GM12872 (cell line): Measurements from ENCODE around the gene SCD5.

Experiments used
- TF ChIP-seq, protein P1 (sequence below): IDR thresholded peaks from 3 replicates; pipeline ENCODE4 v1.5.1; 2011; ENCODE audit warnings: low read depth, mild to moderate bottlenecking, low read length, moderate library complexity; ENCODE audit not compliant: insufficient read depth

SCD5 gene

DNA sequence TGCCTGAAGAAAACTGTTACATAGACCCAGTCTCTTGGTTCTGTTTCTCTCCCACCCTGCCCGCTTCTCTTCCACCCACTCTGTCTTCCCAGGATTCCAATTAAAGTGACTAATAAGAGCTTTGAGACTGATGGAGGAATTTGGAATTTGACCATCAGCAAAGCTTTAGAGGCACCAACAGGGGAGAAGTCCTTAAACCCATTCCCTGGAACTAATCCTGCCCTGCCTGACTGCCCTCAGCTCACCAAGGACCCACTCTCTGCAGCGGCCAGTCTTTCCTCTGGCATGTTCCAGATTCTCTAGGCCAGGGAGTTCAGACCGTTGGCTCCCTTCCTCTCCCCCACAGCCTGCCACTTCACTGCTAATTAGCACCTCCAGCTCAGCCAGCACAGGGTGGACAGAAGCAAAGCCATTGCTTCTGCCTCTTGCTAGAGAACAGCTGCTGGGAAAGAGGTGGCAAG lies 23.9 kb downstream of the SCD5 start:
- TF ChIP-seq, protein P1, sequence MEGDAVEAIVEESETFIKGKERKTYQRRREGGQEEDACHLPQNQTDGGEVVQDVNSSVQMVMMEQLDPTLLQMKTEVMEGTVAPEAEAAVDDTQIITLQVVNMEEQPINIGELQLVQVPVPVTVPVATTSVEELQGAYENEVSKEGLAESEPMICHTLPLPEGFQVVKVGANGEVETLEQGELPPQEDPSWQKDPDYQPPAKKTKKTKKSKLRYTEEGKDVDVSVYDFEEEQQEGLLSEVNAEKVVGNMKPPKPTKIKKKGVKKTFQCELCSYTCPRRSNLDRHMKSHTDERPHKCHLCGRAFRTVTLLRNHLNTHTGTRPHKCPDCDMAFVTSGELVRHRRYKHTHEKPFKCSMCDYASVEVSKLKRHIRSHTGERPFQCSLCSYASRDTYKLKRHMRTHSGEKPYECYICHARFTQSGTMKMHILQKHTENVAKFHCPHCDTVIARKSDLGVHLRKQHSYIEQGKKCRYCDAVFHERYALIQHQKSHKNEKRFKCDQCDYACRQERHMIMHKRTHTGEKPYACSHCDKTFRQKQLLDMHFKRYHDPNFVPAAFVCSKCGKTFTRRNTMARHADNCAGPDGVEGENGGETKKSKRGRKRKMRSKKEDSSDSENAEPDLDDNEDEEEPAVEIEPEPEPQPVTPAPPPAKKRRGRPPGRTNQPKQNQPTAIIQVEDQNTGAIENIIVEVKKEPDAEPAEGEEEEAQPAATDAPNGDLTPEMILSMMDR, result no peak

DNA sequence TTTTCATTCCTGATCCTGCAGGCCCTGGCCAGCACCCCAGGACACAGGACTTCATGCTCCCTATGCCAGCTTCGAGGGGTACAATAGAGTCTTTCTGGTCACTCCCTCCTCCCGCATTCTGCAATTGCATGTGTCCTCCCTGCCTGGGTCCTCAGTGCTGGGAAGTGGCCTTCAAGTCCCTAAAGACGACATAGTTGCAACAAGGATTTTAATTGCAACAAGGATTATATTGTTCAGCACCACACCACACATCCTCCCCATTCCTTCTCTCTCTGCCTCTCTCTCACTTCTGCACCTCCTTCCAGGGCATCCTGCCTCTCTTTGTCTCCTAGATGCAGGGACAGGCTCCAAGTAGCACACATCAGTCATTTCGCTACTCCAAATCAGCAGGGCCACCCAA lies 25.5 kb downstream of the SCD5 start:
- TF ChIP-seq, protein P1, result no peak

DNA sequence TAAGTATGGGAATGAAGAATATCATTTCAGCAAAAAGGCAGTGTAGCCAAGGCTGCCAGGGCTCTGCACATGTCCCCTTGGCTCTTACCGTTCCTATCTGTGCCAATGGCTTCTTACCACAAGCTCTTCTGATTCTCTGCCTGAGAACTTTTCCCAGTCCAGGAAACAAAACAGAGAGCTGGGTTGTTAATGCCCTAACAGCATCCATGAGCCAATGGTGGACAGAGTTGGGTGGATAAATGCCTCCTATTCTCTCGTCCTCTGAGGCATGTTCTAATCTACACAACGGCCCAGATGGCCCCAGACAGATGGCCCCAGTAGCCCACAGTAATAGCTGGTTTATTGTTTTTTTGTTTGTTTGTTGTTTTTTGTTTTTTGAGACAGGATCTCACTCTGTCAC lies 28.0 kb downstream of the SCD5 start:
- TF ChIP-seq, protein P1, result no peak

DNA sequence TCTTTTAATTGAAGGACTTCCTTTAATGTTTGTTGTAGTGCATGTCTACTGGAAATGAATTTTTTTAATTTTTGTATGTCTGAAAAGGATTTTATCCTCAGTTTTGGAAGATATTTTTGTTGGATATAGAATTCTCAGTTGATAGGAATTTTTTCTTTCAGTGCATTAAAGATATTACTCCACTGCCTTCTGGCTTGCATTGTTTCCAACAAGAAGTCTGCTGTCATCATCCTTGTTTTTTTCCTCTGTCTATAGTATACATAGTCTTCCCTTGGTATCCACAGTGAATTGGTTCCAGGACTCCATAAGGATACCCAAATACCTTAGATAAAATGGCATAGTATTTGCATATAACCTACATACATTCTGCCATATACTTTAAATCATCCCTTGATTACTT lies 33.5 kb downstream of the SCD5 start:
- TF ChIP-seq, protein P1, result no peak

DNA sequence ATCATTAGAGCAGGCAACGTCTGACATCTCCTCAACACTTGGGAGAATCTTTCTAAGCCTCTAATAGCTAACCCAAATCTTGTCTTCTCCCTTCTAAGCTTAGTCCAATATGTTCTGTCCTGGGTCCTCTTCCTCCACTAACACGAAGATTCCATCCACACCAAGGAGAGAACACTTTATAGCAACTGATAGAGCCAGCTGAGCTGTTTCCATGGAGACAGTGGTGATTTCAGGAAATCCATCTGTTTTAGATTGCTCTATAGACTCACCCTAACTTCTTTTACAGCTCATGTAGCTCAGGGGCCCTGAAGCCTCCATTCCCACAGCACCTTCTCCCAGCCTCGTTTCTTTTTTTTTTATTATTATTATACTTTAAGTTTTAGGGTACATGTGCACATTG lies 37.4 kb downstream of the SCD5 start:
- TF ChIP-seq, protein P1, result no peak

DNA sequence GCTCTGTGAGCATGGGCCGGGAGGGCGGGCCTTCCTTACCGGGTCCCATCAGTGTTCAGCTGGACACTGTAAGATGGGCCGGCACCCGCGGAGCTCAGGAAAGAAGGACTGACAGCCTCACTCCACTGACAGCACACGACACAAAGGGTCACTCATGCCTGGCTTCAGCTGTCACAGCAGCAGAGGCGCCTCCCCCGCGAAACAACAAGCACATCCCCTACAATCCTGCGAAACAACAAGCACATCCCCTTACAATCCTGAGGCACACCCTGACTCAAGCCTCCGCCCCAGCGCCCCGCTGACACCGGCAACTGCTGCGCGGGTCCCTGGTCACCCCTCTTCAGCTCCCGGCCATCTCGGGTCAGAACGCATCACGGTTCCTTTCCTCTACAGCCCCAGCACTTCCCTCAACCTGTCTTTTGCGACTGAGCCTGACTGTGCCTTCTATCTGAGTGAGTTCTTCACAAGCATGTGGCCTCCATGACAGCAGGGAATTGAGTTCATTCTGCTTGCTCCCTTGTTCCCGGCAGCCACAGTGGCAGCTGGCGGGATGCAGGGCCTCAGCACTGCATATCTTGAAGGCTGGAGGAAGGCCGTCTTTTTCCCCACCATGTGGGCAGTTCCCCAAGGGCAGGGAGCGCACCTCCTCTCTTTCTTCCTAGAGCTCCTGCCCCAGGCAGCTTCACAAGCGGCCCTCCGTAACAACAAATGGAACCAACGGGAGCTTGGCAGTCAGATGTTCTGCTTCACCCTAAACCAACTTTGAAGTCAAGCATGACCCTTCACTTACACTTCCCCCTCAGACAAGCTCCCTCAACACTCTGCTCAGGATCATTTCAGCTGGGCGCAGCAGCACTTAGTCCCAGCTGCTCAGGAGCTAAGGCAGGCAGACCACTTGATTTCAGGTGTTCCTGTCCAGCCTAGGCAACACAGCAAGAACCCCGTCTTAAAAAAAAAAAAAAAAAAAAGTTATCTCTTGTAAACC lies 39.6 kb downstream of the SCD5 start:
- TF ChIP-seq, protein P1, result no peak

DNA sequence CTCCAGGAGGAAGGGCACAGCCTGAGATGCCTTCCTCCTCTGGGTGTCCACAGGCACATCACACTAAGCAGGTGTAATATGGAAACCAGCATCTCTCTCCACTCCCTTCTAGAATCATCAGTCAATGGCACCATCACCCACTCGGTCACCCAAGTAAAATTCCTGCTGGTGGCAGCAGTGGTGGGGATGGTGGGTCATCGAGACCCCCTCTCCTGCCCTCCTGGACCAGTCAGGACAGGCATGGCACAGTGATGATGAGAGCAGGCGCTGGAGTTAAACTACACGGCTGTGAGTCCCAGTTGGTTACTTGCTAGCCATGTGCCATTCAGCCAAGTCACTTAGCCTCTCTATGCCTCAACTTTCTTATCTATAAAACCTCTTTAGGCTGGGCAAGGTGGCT lies 42.5 kb downstream of the SCD5 start:
- TF ChIP-seq, protein P1, result no peak
